Measurements from ENCODE around the gene FPGT. TPM values are rescaled to one million over a fixed set of nuclear protein-coding genes. Genes with fewer than 3 reads are reported as not detected.

Gene FPGT
- 9.7 and 13.6 TPM in 2 replicates for total RNA-seq

DNA sequence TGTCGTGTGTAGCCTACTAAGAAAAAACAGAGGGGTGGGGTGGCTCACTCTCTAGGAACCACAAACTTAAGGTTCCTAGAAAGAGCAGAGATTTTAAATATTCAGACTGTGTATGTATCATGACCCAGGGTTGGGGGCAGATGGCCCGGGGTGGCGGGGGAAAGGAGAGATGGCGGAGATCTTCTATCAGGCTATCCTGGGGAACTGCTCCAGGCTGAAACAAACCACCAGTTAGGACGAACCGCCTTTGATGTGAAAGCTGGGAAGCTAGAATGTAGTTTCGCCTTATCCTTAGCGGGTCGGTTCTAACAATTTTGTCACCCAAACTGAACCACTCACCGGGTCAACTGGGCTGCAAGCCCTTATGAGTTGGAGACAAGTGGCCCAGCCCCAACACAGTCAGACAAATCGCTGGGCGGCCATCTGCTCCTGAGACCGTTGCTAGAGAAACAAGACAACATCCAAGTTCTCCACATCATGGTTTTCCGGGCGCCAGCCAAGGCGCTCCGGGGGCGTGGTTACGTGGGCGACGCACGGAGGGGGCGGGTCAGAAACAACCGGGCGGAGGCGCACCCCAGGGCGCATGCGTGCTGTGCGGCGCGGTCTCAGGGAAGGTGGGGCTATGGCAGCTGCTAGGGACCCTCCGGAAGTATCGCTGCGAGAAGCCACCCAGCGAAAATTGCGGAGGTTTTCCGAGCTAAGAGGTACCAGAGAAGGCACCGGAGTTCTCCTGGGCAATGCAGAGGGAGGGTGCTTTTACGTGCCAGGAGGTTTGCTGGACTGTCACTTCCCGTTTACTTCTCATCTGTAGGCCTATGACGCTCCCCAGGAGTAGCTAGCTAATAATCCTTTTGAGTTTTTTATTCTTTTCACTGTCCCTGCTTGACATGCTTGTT lies at the start of gene FPGT, which contains the start of gene LRRIQ3:
Gene FPGT (plus strand): TSS at position 586 of the 896 bp plus-strand sequence. CDS start 37 bp downstream, at position 623.
Gene LRRIQ3 (minus strand): TSS at position 520 of the 896 bp plus-strand sequence. CDS start 14,492 bp downstream, outside the sequence.

DNA sequence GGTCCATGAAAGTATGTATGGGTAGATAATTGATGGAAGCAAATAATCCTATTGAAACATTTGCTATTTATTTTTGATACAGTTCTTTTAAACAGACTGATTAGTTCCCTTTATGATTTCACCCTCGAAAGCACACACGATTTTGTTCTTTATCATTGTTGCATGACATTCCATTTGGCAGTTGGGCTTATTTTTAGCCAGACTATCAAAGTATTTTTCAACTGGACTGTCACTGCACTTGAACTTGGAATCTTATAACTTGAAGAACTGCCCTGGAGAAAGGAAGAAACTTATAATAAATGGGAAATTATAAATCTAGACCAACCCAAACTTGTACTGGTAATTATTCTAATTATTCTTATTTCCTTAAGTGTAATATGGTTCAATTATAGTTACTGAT lies 37.1 kb downstream of the FPGT start, which contains the start of gene TNNI3K:
Gene TNNI3K (plus strand): TSS at position 235 of the 400 bp plus-strand sequence. CDS start 65 bp downstream, at position 300.

Other genes starting within 250 kb of the FPGT start
- 0.74 and 0.92 TPM in 2 replicates for gene LRRIQ3, start 66 bp upstream of the FPGT start, total RNA-seq
- gene TNNI3K, start 37.1 kb downstream of the FPGT start, total RNA-seq: 0.28 TPM in 1 of 2 replicates, not detected in the other